ENCODE results near the gene C1QTNF3.
"Not testable (repeated sequence)": the region's sequence is repeated elsewhere in the genome, so short reads cannot be mapped to it uniquely, and the experiment has no call there.

The C1QTNF3 gene

GRCh38 chr5:34051374-34051980 lies 8.5 kb upstream of the C1QTNF3 start:
- DNase-seq (ENCODE audit: low spot score), result no peak

GRCh38 chr5:34047774-34048572 lies 5.0 kb upstream of the C1QTNF3 start:
- no peak for DNase-seq (ENCODE audit: low spot score)

GRCh38 chr5:34047143-34047542 lies 4.1 kb upstream of the C1QTNF3 start:
- no peak for DNase-seq (ENCODE audit: low spot score)

GRCh38 chr5:34045996-34046395 lies 3.0 kb upstream of the C1QTNF3 start:
- no peak for DNase-seq (ENCODE audit: low spot score)

- no peak for DNase-seq (ENCODE audit: low spot score)
Observed at GRCh38 chr5:34045023-34045422, 2.0 kb upstream of the C1QTNF3 start.

GRCh38 chr5:34042321-34042720 lies 692 bp downstream of the C1QTNF3 start:
- no peak for DNase-seq (ENCODE audit: low spot score)

- no peak for DNase-seq (ENCODE audit: low spot score)
Observed at GRCh38 chr5:34041247-34041972, 1.6 kb downstream of the C1QTNF3 start.

GRCh38 chr5:34040472-34040871 lies 2.5 kb downstream of the C1QTNF3 start:
- no peak for DNase-seq (ENCODE audit: low spot score)

GRCh38 chr5:34039398-34040157 lies 3.4 kb downstream of the C1QTNF3 start:
- DNase-seq (ENCODE audit: low spot score), result no peak

- no peak for DNase-seq (ENCODE audit: low spot score)
Observed at GRCh38 chr5:34038838-34039237, 4.2 kb downstream of the C1QTNF3 start.

GRCh38 chr5:34038390-34038789 lies 4.6 kb downstream of the C1QTNF3 start:
- DNase-seq (ENCODE audit: low spot score), result no peak

- DNase-seq (ENCODE audit: low spot score), result no peak
Observed at GRCh38 chr5:34037726-34038125, 5.3 kb downstream of the C1QTNF3 start.

- no peak for DNase-seq (ENCODE audit: low spot score)
Observed at GRCh38 chr5:34035756-34036155, 7.3 kb downstream of the C1QTNF3 start.

GRCh38 chr5:34034534-34035327 lies 8.3 kb downstream of the C1QTNF3 start:
- DNase-seq (ENCODE audit: low spot score), result no peak

- no peak for DNase-seq (ENCODE audit: low spot score)
Observed at GRCh38 chr5:34031966-34032365, 11.0 kb downstream of the C1QTNF3 start.

- DNase-seq (ENCODE audit: low spot score), result no peak
Observed at GRCh38 chr5:34031117-34031516, 11.9 kb downstream of the C1QTNF3 start.

- DNase-seq (ENCODE audit: low spot score), result not testable (repeated sequence)
Observed at GRCh38 chr5:34030585-34030984, 12.4 kb downstream of the C1QTNF3 start.

- no peak for DNase-seq (ENCODE audit: low spot score)
Observed at GRCh38 chr5:34030048-34030447, 13.0 kb downstream of the C1QTNF3 start.

- DNase-seq (ENCODE audit: low spot score), result no peak
Observed at GRCh38 chr5:34028349-34028748, 14.7 kb downstream of the C1QTNF3 start.

- no peak for DNase-seq (ENCODE audit: low spot score)
Observed at GRCh38 chr5:34026089-34026761, 16.8 kb downstream of the C1QTNF3 start.

Data from germinal center (tissue), 1 donor.